Amygdala (tissue), 56 donors: ENCODE results near the gene ANKRD30BL.
A peak's percentile ranks its signal among the peaks of the same experiment; 100 is the strongest.
"Not testable (repeated sequence)": the region's sequence is repeated elsewhere in the genome, so short reads cannot be mapped to it uniquely, and the experiment has no call there.

ENCODE experiments used
- DNase-seq, 56 donors: peaks; one replicate each; lab custom pipeline; 2025; lab: John Stamatoyannopoulos, UW

ANKRD30BL gene

GRCh38 chr2:132161161-132162124 lies at the start of gene ANKRD30BL:
TSS of gene ANKRD30BL (minus strand) at chr2:132161952. CDS start at chr2:132161705, 247 bp downstream.
- not testable (repeated sequence) for DNase-seq

DNA sequence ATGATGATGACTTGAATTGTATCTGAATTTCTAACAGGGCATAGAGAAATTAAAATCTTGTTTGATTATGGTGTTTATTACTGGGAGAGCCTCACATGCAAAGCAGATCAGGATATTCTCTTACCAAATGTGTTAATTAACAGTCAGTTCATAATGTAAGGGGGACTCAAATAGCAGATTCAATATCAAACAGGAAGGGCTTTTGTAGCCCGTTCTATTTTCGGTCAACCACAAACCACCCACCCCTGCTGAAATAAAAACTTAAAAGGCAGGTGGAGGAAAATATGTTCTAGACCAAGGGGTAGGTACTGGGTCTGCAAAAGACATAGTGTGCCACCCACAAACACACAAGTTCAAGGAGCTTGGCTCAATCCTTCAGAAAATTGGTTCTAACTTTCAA lies 41.1 kb upstream of the ANKRD30BL start:
- not testable (repeated sequence) for DNase-seq

GRCh38 chr2:132192854-132193253 lies 31.1 kb upstream of the ANKRD30BL start:
- not testable (repeated sequence) for DNase-seq

- not testable (repeated sequence) for DNase-seq
Measured at GRCh38 chr2:132167100-132167499, 5.3 kb upstream of the ANKRD30BL start.

DNA sequence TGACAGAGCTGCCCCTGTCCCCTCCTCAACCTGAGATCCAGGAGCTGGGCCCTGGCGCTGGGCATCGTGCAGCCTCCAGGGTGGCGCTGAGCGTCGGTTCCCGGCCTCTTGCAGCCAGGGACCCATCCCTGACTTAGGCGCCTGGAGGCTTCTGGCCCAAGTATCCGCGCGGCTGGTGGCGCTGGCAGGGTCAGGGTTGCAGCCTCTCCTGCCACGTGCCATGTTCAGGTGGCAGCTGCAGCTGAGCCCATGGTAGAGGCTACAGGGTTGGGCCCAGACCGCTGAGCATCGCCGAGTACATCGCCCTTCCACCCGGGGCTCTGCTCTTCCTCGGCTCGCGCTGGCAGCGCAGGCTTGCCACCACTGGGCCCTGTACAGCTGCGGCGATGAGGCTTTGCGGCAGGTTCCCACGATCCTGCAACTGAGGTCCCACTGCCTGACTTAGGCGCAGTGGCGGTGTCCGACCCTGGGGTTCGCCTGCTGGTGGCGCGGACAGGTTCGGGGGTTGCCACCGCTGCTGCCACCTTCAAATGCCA lies 441 bp upstream of the ANKRD30BL start:
- not testable (repeated sequence) for DNase-seq

GRCh38 chr2:132146774-132147173 lies 15.0 kb downstream of the ANKRD30BL start:
- peak in 36 of 56 donors; percentile 0 to 71 (median 9) for DNase-seq
